Right lobe of liver (tissue), 6 donors: Measurements from ENCODE around the gene BAX. TPM values are rescaled to one million over a fixed set of nuclear protein-coding genes. Genes with fewer than 3 reads are reported as not detected.

Experiments
- ATAC-seq, 4 donors: fragments of 200-7000 bp; cut with Tn5 transposase; one replicate each; pipeline ENCODE4 v1.9.1; 2020; ENCODE audit warnings: mild to moderate bottlenecking in 4 of 4, moderate library complexity in 4 of 4
- DNase-seq, 3 donors: peaks; one replicate each; pipeline ENCODE4 v3.0.0-alpha.2; 2020
- H3K27ac ChIP-seq, 3 donors: fragments of 200-600 bp; one replicate each; pipeline ENCODE4 v1.8.0; 2022
- H3K27me3 ChIP-seq, 2 donors: fragments of 200-600 bp; one replicate each; pipeline ENCODE4 v1.8.0; 2022
- H3K36me3 ChIP-seq, 4 donors: fragments of 200-600 bp; sonication (generic) in 1 of 4; one replicate each; pipeline versions ENCODE4 v1.5.1 to v1.8.0; 2017 to 2022; ENCODE audit warnings: control low read depth in 1 of 4
- H3K4me1 ChIP-seq, 4 donors: fragments of 200-600 bp; sonication (generic) in 1 of 4; one replicate each; pipeline versions ENCODE4 v1.5.1 to v1.8.0; 2017 to 2022; ENCODE audit warnings: control low read depth in 1 of 4
- H3K4me3 ChIP-seq, 3 donors: fragments of 200-600 bp; one replicate each; pipeline ENCODE4 v1.8.0; 2022
- H3K9me3 ChIP-seq, 4 donors: fragments of 200-600 bp; sonication (generic) in 1 of 4; one replicate each; pipeline versions ENCODE4 v1.5.1 to v1.8.0; 2017 to 2022; ENCODE audit warnings: control low read depth in 1 of 4
- POLR2A ChIP-seq: fragments of 450-650 bp; IDR thresholded peaks from one replicate; pipeline ENCODE4 v1.6.1; 2017; ENCODE audit warnings: antibody characterized with exemption, mild to moderate bottlenecking
- WGBS: methylation state at CpG from one replicate; pipeline ENCODE4 v1.1.6; 2018; ENCODE audit warnings: low coverage, low lambda C conversion rate; ENCODE audit not compliant: insufficient coverage; ENCODE audit errors: missing lambda C conversion rate; 5-methylcytosine and 5-hydroxymethylcytosine counted together
- intact Hi-C, 2 donors: fragments of 100-400 bp; cut with DNase I; formaldehyde crosslinking; loops; one replicate each; pipeline versions ENCODE4 v1.11.2 to v1.14.1; 2022
- total RNA-seq, 6 experiments: library from RNA; depleted of rRNA in 2 of 6; stranded (reverse); fragments of >200 nt in 2 of 6; fragmentation: NEBNext Ultra II Directional in 3 of 6; extraction: Animal tissue kit (Norgen Biotek cat#: 25700) in 3 of 6; gene quantifications; one replicate each; pipeline versions ENCODE4 v1.1.0 to v1.2.4, GENCODE V29; 2016 to 2023
- TF ChIP-seq, protein P1 (sequence below), 4 donors: fragments of 200-600 bp in 3 of 4; fragments of 450-650 bp in 1 of 4; IDR thresholded peaks; one replicate each; pipeline versions ENCODE4 v1.5.1 to v1.8.0; 2016 to 2022; ENCODE audit warnings: antibody characterized with exemption in 4 of 4, mild to moderate bottlenecking in 2 of 4
- donor health status: DM: no; HTN: yes; CAD: no.
- donor health status: DM: no; HTN: no; CAD: no.
- donor health status: DM: no; HTN: no; CAD: no.
- donor health status: DM: no; HTN: yes; CAD: no.
- donor health status: DM: no; HTN: yes; CAD: no.

BAX gene
- total RNA-seq, 6 experiments from 2014 or later: 15.9 to 54.1 (median 30.8) TPM

DNA sequence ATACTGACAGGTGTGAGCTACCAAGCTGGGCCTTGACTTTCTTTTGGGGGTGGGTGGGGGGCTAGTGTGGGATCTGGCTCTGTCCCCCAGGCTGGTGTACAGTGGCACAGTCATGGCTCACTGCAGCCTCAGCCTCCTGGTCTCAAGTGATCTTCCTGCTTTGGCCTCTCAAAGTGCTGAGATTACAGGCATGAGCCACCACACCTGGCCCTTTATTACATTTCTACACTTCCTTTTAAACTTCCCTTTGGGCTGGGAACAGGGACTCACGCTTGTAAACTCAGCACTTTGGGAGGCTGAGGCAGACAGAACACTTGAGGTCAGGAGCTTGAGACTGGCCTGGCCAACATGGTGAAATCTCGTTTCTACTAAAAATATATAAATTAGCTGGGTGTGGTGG, 22.4 kb downstream of the BAX start:
- no peak for ATAC-seq
- intact Hi-C loops: no loop called here
- TF ChIP-seq, protein P1, sequence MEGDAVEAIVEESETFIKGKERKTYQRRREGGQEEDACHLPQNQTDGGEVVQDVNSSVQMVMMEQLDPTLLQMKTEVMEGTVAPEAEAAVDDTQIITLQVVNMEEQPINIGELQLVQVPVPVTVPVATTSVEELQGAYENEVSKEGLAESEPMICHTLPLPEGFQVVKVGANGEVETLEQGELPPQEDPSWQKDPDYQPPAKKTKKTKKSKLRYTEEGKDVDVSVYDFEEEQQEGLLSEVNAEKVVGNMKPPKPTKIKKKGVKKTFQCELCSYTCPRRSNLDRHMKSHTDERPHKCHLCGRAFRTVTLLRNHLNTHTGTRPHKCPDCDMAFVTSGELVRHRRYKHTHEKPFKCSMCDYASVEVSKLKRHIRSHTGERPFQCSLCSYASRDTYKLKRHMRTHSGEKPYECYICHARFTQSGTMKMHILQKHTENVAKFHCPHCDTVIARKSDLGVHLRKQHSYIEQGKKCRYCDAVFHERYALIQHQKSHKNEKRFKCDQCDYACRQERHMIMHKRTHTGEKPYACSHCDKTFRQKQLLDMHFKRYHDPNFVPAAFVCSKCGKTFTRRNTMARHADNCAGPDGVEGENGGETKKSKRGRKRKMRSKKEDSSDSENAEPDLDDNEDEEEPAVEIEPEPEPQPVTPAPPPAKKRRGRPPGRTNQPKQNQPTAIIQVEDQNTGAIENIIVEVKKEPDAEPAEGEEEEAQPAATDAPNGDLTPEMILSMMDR (IDR thresholded peaks at IDR 0.05): no peak
- TF ChIP-seq POLR2A: no peak
- Histone ChIP-seq H3K27ac (no peak overlapping the region), H3K36me3 (peaks cover 0 to 43% (median 3%) of the 10 kb centered on the region in 4 donors), H3K9me3 (no peaks in the 10 kb centered on the region), H3K27me3 (no peaks in the 10 kb centered on the region), H3K4me3 (no peak overlapping the region), H3K4me1 (no peaks in the 10 kb centered on the region)
- DNase-seq: no peak
- 60% methylated on average over 2 of the region's 2 CpGs for WGBS

DNA sequence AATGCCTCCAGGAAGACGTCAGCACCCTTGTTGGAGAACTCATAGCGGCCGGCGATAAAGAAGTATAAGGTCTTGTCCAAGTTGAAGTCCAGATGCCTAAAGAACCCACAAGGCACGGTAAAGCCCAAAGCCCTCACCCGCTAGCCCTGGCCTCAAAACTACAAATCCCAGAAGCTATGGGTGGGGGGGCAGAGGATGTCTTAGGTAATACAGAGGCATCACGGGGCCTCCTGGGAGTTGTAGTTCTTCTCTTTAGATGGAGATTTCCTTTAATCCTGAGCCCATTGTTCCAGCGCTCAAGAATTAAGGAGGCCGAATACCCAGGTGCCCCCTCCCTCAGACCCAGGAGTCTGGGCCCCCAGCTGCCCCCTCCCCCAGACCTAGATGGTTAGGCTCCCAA, 27.6 kb downstream of the BAX start:
- Histone ChIP-seq H3K27me3 (no peaks in the 10 kb centered on the region), H3K4me3 (no peak overlapping the region), H3K27ac (no peak overlapping the region), H3K9me3 (no peaks in the 10 kb centered on the region), H3K36me3 (peaks cover 0 to 45% (median 5%) of the 10 kb centered on the region in 4 donors), H3K4me1 (peaks cover 0 to 4% (median 0%) of the 10 kb centered on the region in 4 donors)
- intact Hi-C loops: no loop called here
- WGBS: 73% methylated on average over 3 of the region's 9 CpGs
- ATAC-seq (no peak), DNase-seq (no peak)
- no peak for TF ChIP-seq POLR2A
- TF ChIP-seq, protein P1 (IDR thresholded peaks at IDR 0.05): no peak

DNA sequence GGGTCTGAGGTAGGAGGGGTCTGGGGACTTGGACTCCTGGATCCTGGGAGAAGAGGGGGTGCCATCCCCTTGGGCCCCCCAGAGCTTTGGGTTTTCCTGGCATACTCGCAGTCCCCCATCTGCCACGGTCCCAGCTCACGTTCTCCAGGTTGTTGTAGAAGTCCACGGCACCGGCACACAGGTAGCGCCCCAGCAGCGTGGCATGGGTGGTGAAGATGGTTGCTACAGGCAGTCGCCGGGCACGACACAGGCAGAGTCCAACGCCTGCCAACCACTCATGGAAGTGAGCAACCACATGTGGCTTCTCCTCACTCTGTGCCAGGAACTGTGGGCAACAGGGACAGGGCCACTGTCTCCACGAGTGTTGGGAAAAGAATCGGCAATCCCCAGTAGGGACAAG, 31.0 kb downstream of the BAX start:
- intact Hi-C loops: no loop called here
- DNase-seq (no peak), ATAC-seq (peak in 1 of 4 donors; percentile 5)
- Histone ChIP-seq H3K27ac (no peak overlapping the region), H3K36me3 (peaks cover 0 to 52% (median 5%) of the 10 kb centered on the region in 4 donors), H3K9me3 (no peaks in the 10 kb centered on the region), H3K4me3 (no peak overlapping the region), H3K27me3 (no peaks in the 10 kb centered on the region), H3K4me1 (peaks cover 0 to 4% (median 0%) of the 10 kb centered on the region in 4 donors)
- TF ChIP-seq POLR2A: no peak
- TF ChIP-seq, protein P1 (IDR thresholded peaks at IDR 0.05): no peak
- no CpG with 5 or more reads among the region's 13 CpGs for WGBS

DNA sequence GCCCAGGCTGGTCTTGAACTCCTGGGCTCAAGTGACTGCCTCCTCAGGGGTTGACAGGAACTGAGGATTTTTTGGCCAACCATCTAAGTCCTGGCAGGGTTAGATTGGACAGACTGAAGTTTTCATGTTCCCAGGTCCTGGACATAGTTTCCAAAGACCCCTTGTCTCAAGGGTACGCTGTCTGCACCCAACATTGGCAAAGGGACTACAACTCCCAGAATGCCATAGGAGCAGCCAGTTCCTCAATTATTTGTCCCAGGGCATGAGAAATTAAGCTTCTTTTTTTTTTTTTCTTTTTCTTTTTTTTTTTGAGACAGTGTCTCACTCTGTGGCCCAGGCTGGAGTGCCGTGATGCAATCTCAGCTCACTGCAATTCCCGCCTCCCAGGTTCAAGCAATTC, 31.5 kb downstream of the BAX start:
- WGBS: 100% methylated on average over 2 of the region's 3 CpGs
- Histone ChIP-seq H3K4me3 (no peak overlapping the region), H3K27ac (no peak overlapping the region), H3K36me3 (peaks cover 0 to 52% (median 5%) of the 10 kb centered on the region in 4 donors), H3K27me3 (no peaks in the 10 kb centered on the region), H3K4me1 (peaks cover 0 to 4% (median 0%) of the 10 kb centered on the region in 4 donors), H3K9me3 (no peaks in the 10 kb centered on the region)
- DNase-seq (no peak), ATAC-seq (no peak)
- intact Hi-C loops: no loop called here
- TF ChIP-seq, protein P1 (IDR thresholded peaks at IDR 0.05): no peak
- no peak for TF ChIP-seq POLR2A

DNA sequence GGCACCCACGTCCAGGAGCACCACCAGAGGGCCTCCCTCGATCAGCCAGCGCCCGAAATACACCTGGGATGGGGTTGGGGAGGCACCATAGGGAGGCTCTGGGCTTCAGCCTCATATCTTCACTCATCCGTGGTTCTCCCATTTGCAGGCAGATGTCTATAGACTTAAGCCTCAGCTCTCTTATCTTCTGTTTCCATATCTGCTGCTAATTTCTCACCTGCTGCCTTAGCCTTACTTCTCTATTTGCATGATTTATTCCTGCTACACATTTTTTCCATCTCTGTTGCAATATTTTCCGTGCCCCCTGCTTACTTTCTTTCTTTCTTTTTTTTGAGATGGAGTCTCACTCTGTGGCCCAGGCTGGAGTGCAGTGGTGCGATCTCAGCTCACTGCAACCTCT, 32.6 kb downstream of the BAX start:
- intact Hi-C loops: no loop called here
- no peak for DNase-seq
- WGBS: 88% methylated on average over 3 of the region's 7 CpGs
- no peaks in the 10 kb centered on the region for H3K9me3 ChIP-seq
- peaks cover 0 to 13% (median 5%) of the 10 kb centered on the region in 4 donors for H3K4me1 ChIP-seq
- H3K27me3 ChIP-seq: no peaks in the 10 kb centered on the region
- TF ChIP-seq POLR2A: no peak
- TF ChIP-seq, protein P1 (IDR thresholded peaks at IDR 0.05): no peak
- no peak overlapping the region for H3K4me3 ChIP-seq
- ATAC-seq: no peak
- peaks cover 0 to 41% (median 5%) of the 10 kb centered on the region in 4 donors for H3K36me3 ChIP-seq
- H3K27ac ChIP-seq: no peak overlapping the region
